ENCODE results near the gene TMC1. TPM values are rescaled to one million over a fixed set of nuclear protein-coding genes. Genes with fewer than 3 reads are reported as not detected.

TMC1 gene
- polyA plus RNA-seq, 2 of the 4 experiments (the other 2 are of a cell fraction): 0.12 to 0.17 TPM

- no peak for FAIRE-seq
- no peak for ATAC-seq
- no peak for DNase-seq (ENCODE audit: low read depth in 1 of 2, low spot score in 1 of 2)
- no peak overlapping the region for H3K4me2 ChIP-seq
- no peaks in the 10 kb centered on the region for H3K9me3 ChIP-seq
- ChIA-PET CTCF (no interaction called here), POLR2A (no interaction called here)
- WGBS (ENCODE audit: missing lambda C conversion rate): 45% methylated on average over 2 of the region's 2 CpGs
- no peak for TF ChIP-seq KDM1A (IDR thresholded peaks at IDR 0.05; ENCODE audit: low read depth)
- no peak for TF ChIP-seq TP53 (CRISPR knock-in tag; IDR thresholded peaks at IDR 0.05)
- TF ChIP-seq PHF8 (IDR thresholded peaks at IDR 0.05; ENCODE audit: borderline replicate concordance, low read depth): no peak
- TF ChIP-seq SMC3 (IDR thresholded peaks at IDR 0.05): no peak
- no peak for TF ChIP-seq JUN (IDR thresholded peaks at IDR 0.05)
- TF ChIP-seq POLR2A (IDR thresholded peaks at IDR 0.05; ENCODE audit: low read length): no peak
- no peak for TF ChIP-seq MYC (IDR thresholded peaks at IDR 0.05; ENCODE audit: borderline replicate concordance, low read length)
- no peak for TF ChIP-seq FOSB (CRISPR knock-in tag; IDR thresholded peaks at IDR 0.05)
- no peak for TF ChIP-seq SREBF2 (IDR thresholded peaks at IDR 0.05)
- no peak overlapping the region for H3K27ac ChIP-seq
- no peak overlapping the region for H3K4me3 ChIP-seq
- H3K4me1 ChIP-seq: no peaks in the 10 kb centered on the region
Measured at GRCh38 chr9:72657023-72657422, 135.6 kb downstream of the TMC1 start.

- ChIA-PET CTCF (interaction anchor here (0.6 to 1.5 kb wide), 2 partner anchors 27 to 88 kb away, joined by 4 to 5 read pairs; no protein-coding TSS in a partner anchor), POLR2A (no interaction called here)
- Histone ChIP-seq H3K9me3 (no peaks in the 10 kb centered on the region), H3K27ac (no peak overlapping the region), H3K4me1 (no peaks in the 10 kb centered on the region), H3K4me2 (no peak overlapping the region), H3K4me3 (no peak overlapping the region)
- FAIRE-seq (no peak), ATAC-seq (no peak), DNase-seq (ENCODE audit: low read depth in 1 of 2, low spot score in 1 of 2) (no peak)
- 44% methylated on average over 2 of the region's 2 CpGs for WGBS (ENCODE audit: missing lambda C conversion rate)
- no peak for TF ChIP-seq CBX2 (IDR thresholded peaks at IDR 0.05; ENCODE audit: borderline replicate concordance, low read depth)
- TF ChIP-seq RAD21 (conservative IDR thresholded peaks at IDR 0.05 in 1 of 2, IDR thresholded peaks at IDR 0.05 in 1 of 2): no peak
- TF ChIP-seq, protein P1, sequence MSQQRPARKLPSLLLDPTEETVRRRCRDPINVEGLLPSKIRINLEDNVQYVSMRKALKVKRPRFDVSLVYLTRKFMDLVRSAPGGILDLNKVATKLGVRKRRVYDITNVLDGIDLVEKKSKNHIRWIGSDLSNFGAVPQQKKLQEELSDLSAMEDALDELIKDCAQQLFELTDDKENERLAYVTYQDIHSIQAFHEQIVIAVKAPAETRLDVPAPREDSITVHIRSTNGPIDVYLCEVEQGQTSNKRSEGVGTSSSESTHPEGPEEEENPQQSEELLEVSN (IDR thresholded peaks at IDR 0.05; ENCODE audit: borderline replicate concordance, low read depth): no peak
- TF ChIP-seq MYC (IDR thresholded peaks at IDR 0.05; ENCODE audit: borderline replicate concordance, low read length): no peak
- no peak for TF ChIP-seq ESRRA (IDR thresholded peaks at IDR 0.05; ENCODE audit: borderline replicate concordance, low read length)
- TF ChIP-seq, protein P2, sequence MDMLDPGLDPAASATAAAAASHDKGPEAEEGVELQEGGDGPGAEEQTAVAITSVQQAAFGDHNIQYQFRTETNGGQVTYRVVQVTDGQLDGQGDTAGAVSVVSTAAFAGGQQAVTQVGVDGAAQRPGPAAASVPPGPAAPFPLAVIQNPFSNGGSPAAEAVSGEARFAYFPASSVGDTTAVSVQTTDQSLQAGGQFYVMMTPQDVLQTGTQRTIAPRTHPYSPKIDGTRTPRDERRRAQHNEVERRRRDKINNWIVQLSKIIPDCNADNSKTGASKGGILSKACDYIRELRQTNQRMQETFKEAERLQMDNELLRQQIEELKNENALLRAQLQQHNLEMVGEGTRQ (IDR thresholded peaks at IDR 0.05): no peak
- TF ChIP-seq, protein P3, sequence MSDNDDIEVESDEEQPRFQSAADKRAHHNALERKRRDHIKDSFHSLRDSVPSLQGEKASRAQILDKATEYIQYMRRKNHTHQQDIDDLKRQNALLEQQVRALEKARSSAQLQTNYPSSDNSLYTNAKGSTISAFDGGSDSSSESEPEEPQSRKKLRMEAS (IDR thresholded peaks at IDR 0.05): no peak
- no peak for TF ChIP-seq ZNF302 (CRISPR knock-in tag; IDR thresholded peaks at IDR 0.05)
- TF ChIP-seq FOXS1 (CRISPR knock-in tag; IDR thresholded peaks at IDR 0.05): no peak
- TF ChIP-seq POLR2A (IDR thresholded peaks at IDR 0.05; ENCODE audit: low read length): no peak
- TF ChIP-seq HDAC2 (IDR thresholded peaks at IDR 0.05): no peak
- TF ChIP-seq KDM1A (IDR thresholded peaks at IDR 0.05; ENCODE audit: low read depth): no peak
- TF ChIP-seq POLR2AphosphoS2 (conservative IDR thresholded peaks at IDR 0.05; ENCODE audit: low read length): no peak
- no peak for TF ChIP-seq JUN (IDR thresholded peaks at IDR 0.05)
- no peak for TF ChIP-seq FOSB (CRISPR knock-in tag; IDR thresholded peaks at IDR 0.05)
- no peak for TF ChIP-seq MAZ (IDR thresholded peaks at IDR 0.05; ENCODE audit: borderline replicate concordance, low read depth, low read length)
Measured at GRCh38 chr9:72658703-72659102, 137.3 kb downstream of the TMC1 start.

DNA sequence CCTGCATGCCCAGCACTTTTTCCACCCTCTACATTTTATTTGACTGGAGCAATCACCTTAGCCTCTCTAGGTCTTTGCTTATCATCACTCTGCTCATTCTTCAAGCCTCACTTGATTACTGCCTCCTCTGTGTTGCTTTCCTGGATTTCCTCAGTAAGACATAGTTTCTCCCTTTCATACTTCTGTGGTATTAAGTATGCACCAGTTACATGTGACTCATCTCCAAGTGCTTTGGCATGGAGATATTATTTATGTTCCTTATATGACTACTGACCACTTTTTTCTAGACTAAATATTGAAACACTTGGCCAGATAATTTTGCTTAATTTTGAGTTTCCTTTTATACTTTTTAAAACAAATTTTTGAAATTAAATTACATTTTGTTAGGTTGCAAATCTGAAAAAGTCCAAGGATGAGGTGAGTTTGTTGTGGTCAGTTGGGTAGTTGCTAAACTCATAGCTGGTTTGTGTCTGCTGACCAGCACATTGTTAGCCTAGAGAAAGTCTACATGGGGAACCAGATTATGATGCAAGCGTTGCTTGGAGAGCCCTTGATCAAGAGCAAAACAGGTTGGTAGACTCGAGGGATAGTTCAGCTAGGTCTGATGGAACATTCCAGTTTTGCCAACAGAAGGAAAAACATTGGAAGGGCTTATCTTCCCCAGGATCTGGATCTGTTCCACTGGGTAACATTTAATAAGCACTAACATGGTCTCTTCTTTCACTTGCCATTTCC is 140.2 kb downstream of the TMC1 start:
- ChIA-PET CTCF (no interaction called here), POLR2A (no interaction called here)
- WGBS (ENCODE audit: missing lambda C conversion rate): 51% methylated on average over 2 of the region's 2 CpGs
- no peak for DNase-seq (ENCODE audit: low read depth in 1 of 2, low spot score in 1 of 2)
- ATAC-seq: peak in 1 of 2 experiments; percentile 37; a peak in 1 of 6 replicates
- H3K27ac ChIP-seq: no peak overlapping the region
- 0 out of 3 replicates have a peak, but pooled peaks cover 6% of the 10 kb centered on the region for H3K4me1 ChIP-seq
- H3K4me3 ChIP-seq: no peak overlapping the region
- no peak for FAIRE-seq
- H3K9me3 ChIP-seq: no peaks in the 10 kb centered on the region
- no peak overlapping the region for H3K4me2 ChIP-seq
- TF ChIP-seq BCL3 (IDR thresholded peaks at IDR 0.05): no peak
- TF ChIP-seq ZNF302 (CRISPR knock-in tag; IDR thresholded peaks at IDR 0.05): no peak
- TF ChIP-seq HMGXB4 (CRISPR knock-in tag; IDR thresholded peaks at IDR 0.05; ENCODE audit: borderline replicate concordance): no peak
- no peak for TF ChIP-seq TFCP2L1 (CRISPR knock-in tag; IDR thresholded peaks at IDR 0.05)
- TF ChIP-seq NR3C1 (IDR thresholded peaks at IDR 0.05): no peak
- no peak for TF ChIP-seq MAFK (IDR thresholded peaks at IDR 0.05; ENCODE audit: partially characterized antibody)
- TF ChIP-seq ESRRA (IDR thresholded peaks at IDR 0.05; ENCODE audit: borderline replicate concordance, low read length): no peak
- no peak for TF ChIP-seq HES2 (IDR thresholded peaks at IDR 0.05)
- no peak for TF ChIP-seq JUNB (IDR thresholded peaks at IDR 0.05)
- no peak for TF ChIP-seq MAZ (IDR thresholded peaks at IDR 0.05; ENCODE audit: borderline replicate concordance, low read depth, low read length)
- TF ChIP-seq HOXB5 (CRISPR knock-in tag; IDR thresholded peaks at IDR 0.05): no peak
- TF ChIP-seq, protein P4, sequence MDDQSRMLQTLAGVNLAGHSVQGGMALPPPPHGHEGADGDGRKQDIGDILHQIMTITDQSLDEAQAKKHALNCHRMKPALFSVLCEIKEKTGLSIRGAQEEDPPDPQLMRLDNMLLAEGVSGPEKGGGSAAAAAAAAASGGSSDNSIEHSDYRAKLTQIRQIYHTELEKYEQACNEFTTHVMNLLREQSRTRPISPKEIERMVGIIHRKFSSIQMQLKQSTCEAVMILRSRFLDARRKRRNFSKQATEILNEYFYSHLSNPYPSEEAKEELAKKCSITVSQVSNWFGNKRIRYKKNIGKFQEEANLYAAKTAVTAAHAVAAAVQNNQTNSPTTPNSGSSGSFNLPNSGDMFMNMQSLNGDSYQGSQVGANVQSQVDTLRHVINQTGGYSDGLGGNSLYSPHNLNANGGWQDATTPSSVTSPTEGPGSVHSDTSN (IDR thresholded peaks at IDR 0.05): no peak

Measured in A549 (cell line).